PC-9 (cell line): ENCODE data around the gene FGD4.

Source experiments
- CTCF ChIP-seq: fragments of 200-600 bp; sonication (generic); conservative IDR thresholded peaks from 2 replicates; pipeline ENCODE4 v1.6.1; 2017; ENCODE audit warnings: mixed run types, antibody characterized with exemption, mild to moderate bottlenecking, moderate library complexity
- EZH2 ChIP-seq: fragments of 200-600 bp; sonication (generic); IDR thresholded peaks from 2 replicates; pipeline ENCODE4 v1.8.0; 2017; ENCODE audit warnings: antibody characterized with exemption, low read depth

- TF ChIP-seq CTCF: no peak
- no peak for TF ChIP-seq EZH2
Observed at GRCh38 chr12:32589165-32589865, 190.0 kb downstream of the FGD4 start.
